MM.1S (cell line): ENCODE data around the gene PIGH.

ENCODE experiments used
- EZH2 ChIP-seq: fragments of 300-600 bp; sonication (generic); optimal IDR thresholded peaks from 2 replicates; pipeline ENCODE3; 2017; ENCODE audit warnings: low read depth, mild to moderate bottlenecking, antibody characterized with exemption, low read length, mixed read lengths
- EZH2phosphoT487 ChIP-seq: fragments of 300-600 bp; sonication (generic); IDR thresholded peaks from 2 replicates; pipeline ENCODE4 v1.6.1; 2018; ENCODE audit warnings: antibody characterized with exemption, low read length
- TF ChIP-seq, protein P1 (sequence below): fragments of 300-600 bp; sonication (generic); IDR thresholded peaks from 2 replicates; pipeline ENCODE4 v1.5.1; 2016; ENCODE audit warnings: antibody characterized with exemption, low read length, mixed read lengths

DNA sequence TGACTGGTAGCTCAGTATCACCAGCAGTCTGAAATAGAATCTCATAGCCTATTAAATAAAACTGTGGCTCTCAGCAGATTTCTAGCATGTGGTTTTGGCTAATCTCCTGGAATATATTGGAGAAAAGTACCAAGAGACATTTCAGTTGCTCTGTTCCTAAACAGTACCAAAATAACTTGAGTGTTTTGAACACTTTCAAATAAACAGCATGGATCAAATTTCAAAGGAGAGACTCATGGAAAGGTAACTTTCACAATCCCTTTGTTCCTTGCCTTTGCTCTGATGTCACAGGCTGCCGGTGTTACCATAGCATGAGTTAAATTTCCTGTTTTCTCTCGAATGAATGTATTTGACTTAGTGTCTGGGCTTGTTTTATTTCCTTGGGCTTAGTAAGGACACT lies 23.0 kb upstream of the PIGH start:
- TF ChIP-seq, protein P1, sequence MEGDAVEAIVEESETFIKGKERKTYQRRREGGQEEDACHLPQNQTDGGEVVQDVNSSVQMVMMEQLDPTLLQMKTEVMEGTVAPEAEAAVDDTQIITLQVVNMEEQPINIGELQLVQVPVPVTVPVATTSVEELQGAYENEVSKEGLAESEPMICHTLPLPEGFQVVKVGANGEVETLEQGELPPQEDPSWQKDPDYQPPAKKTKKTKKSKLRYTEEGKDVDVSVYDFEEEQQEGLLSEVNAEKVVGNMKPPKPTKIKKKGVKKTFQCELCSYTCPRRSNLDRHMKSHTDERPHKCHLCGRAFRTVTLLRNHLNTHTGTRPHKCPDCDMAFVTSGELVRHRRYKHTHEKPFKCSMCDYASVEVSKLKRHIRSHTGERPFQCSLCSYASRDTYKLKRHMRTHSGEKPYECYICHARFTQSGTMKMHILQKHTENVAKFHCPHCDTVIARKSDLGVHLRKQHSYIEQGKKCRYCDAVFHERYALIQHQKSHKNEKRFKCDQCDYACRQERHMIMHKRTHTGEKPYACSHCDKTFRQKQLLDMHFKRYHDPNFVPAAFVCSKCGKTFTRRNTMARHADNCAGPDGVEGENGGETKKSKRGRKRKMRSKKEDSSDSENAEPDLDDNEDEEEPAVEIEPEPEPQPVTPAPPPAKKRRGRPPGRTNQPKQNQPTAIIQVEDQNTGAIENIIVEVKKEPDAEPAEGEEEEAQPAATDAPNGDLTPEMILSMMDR: no peak
- TF ChIP-seq EZH2 (no peak), EZH2phosphoT487 (no peak)
